Measurements from ENCODE around the gene PTGER1. TPM values are rescaled to one million over a fixed set of nuclear protein-coding genes. Genes with fewer than 3 reads are reported as not detected.

PTGER1 gene
- total and polyA plus RNA-seq, 2 donors (not counting 1 experiment from before 2014, with no cell fraction given), result 2.3 to 9.7 TPM

GRCh38 chr19:14516746-14517438 is 41.7 kb upstream of the PTGER1 start:
- H3K36me3 ChIP-seq (ENCODE audit: control insufficient read depth, insufficient read depth, low read length), result peaks cover 22% of the 10 kb centered on the region
- peak overlapping the region; percentile 98 for H3K9ac ChIP-seq (ENCODE audit: insufficient read depth, low read length)
- H4K20me1 ChIP-seq (ENCODE audit: control insufficient read depth, extremely low read depth, insufficient read depth, low read length), result no peaks in the 10 kb centered on the region
- H3K27me3 ChIP-seq (ENCODE audit: control insufficient read depth, insufficient read depth, low read length), result no peaks in the 10 kb centered on the region
- H3K27ac ChIP-seq (ENCODE audit: insufficient read depth, low read length), result peak overlapping the region; percentile 99
- peaks cover 39% of the 10 kb centered on the region for H3K79me2 ChIP-seq (ENCODE audit: control insufficient read depth, insufficient read depth, low read length)
- no peak for DNase-seq (ENCODE audit: low read depth in 2 of 2)
- H3K4me2 ChIP-seq (ENCODE audit: extremely low read depth, insufficient read depth, low read length), result peak overlapping the region; percentile 100
- peak overlapping the region; percentile 92 to 98 (median 96) for H3K4me3 ChIP-seq (replicated peaks in 1 of 4; ENCODE audit: control extremely low read depth in 1 of 4, insufficient read depth in 1 of 4, low read depth in 3 of 4, low read length in 4 of 4)
- no peaks in the 10 kb centered on the region for H3K9me3 ChIP-seq (ENCODE audit: control insufficient read depth, insufficient read depth, low read depth, low read length)
- TF ChIP-seq EZH2 (IDR thresholded peaks at IDR 0.05; ENCODE audit: low read length, missing control alignments) (no peak), CTCF (conservative IDR thresholded peaks at IDR 0.05 in 1 of 2, IDR thresholded peaks at IDR 0.05 in 1 of 2; ENCODE audit: low read depth in 1 of 2, low read length in 2 of 2) (no peak)
- peaks cover 16% of the 10 kb centered on the region for H3K4me1 ChIP-seq (ENCODE audit: control insufficient read depth, extremely low read depth, insufficient read depth, low read length)
- H2AFZ ChIP-seq (ENCODE audit: low read length), result no peak overlapping the region

- peak overlapping the region; percentile 8 for H3K9ac ChIP-seq (ENCODE audit: insufficient read depth, low read length)
- no peak overlapping the region for H2AFZ ChIP-seq (ENCODE audit: low read length)
- H3K27ac ChIP-seq (ENCODE audit: insufficient read depth, low read length), result peak overlapping the region; percentile 99
- H3K4me1 ChIP-seq (ENCODE audit: control insufficient read depth, extremely low read depth, insufficient read depth, low read length), result peaks cover 19% of the 10 kb centered on the region
- no peak for DNase-seq (ENCODE audit: low read depth in 2 of 2)
- no peak for TF ChIP-seq EZH2 (IDR thresholded peaks at IDR 0.05; ENCODE audit: low read length, missing control alignments)
- TF ChIP-seq CTCF (conservative IDR thresholded peaks at IDR 0.05 in 1 of 2, IDR thresholded peaks at IDR 0.05 in 1 of 2; ENCODE audit: low read depth in 1 of 2, low read length in 2 of 2), result no peak
- no peaks in the 10 kb centered on the region for H3K27me3 ChIP-seq (ENCODE audit: control insufficient read depth, insufficient read depth, low read length)
- no peaks in the 10 kb centered on the region for H4K20me1 ChIP-seq (ENCODE audit: control insufficient read depth, extremely low read depth, insufficient read depth, low read length)
- H3K4me2 ChIP-seq (ENCODE audit: extremely low read depth, insufficient read depth, low read length), result peak overlapping the region; percentile 100
- H3K36me3 ChIP-seq (ENCODE audit: control insufficient read depth, insufficient read depth, low read length), result peaks cover 22% of the 10 kb centered on the region
- H3K4me3 ChIP-seq (replicated peaks in 1 of 4; ENCODE audit: control extremely low read depth in 1 of 4, insufficient read depth in 1 of 4, low read depth in 3 of 4, low read length in 4 of 4), result peak overlapping the region; percentile 92 to 98 (median 96)
- no peaks in the 10 kb centered on the region for H3K9me3 ChIP-seq (ENCODE audit: control insufficient read depth, insufficient read depth, low read depth, low read length)
- peaks cover 39% of the 10 kb centered on the region for H3K79me2 ChIP-seq (ENCODE audit: control insufficient read depth, insufficient read depth, low read length)
Measured at GRCh38 chr19:14516048-14516534, 40.9 kb upstream of the PTGER1 start.

- H2AFZ ChIP-seq (ENCODE audit: low read length), result no peak overlapping the region
- peaks cover 19% of the 10 kb centered on the region for H3K4me1 ChIP-seq (ENCODE audit: control insufficient read depth, extremely low read depth, insufficient read depth, low read length)
- no peak overlapping the region for H3K27ac ChIP-seq (ENCODE audit: insufficient read depth, low read length)
- H3K4me3 ChIP-seq (replicated peaks in 1 of 4; ENCODE audit: control extremely low read depth in 1 of 4, insufficient read depth in 1 of 4, low read depth in 3 of 4, low read length in 4 of 4), result peak overlapping the region; percentile 92 to 98 (median 96)
- peak overlapping the region; percentile 100 for H3K4me2 ChIP-seq (ENCODE audit: extremely low read depth, insufficient read depth, low read length)
- H3K9me3 ChIP-seq (ENCODE audit: control insufficient read depth, insufficient read depth, low read depth, low read length), result no peaks in the 10 kb centered on the region
- no peaks in the 10 kb centered on the region for H3K27me3 ChIP-seq (ENCODE audit: control insufficient read depth, insufficient read depth, low read length)
- peaks cover 22% of the 10 kb centered on the region for H3K36me3 ChIP-seq (ENCODE audit: control insufficient read depth, insufficient read depth, low read length)
- H3K79me2 ChIP-seq (ENCODE audit: control insufficient read depth, insufficient read depth, low read length), result peaks cover 39% of the 10 kb centered on the region
- no peak for TF ChIP-seq EZH2 (IDR thresholded peaks at IDR 0.05; ENCODE audit: low read length, missing control alignments)
- TF ChIP-seq CTCF (conservative IDR thresholded peaks at IDR 0.05 in 1 of 2, IDR thresholded peaks at IDR 0.05 in 1 of 2; ENCODE audit: low read depth in 1 of 2, low read length in 2 of 2), result no peak
- no peak overlapping the region for H3K9ac ChIP-seq (ENCODE audit: insufficient read depth, low read length)
- no peak for DNase-seq (ENCODE audit: low read depth in 2 of 2)
- no peaks in the 10 kb centered on the region for H4K20me1 ChIP-seq (ENCODE audit: control insufficient read depth, extremely low read depth, insufficient read depth, low read length)
Measured at GRCh38 chr19:14515501-14516047, 40.4 kb upstream of the PTGER1 start.
